Islet precursor cell (in vitro differentiated cells): Measurements from ENCODE around the gene PLCH1.
A peak's percentile ranks its signal among the peaks of the same experiment; 100 is the strongest.
"Not testable (repeated sequence)": the region's sequence is repeated elsewhere in the genome, so short reads cannot be mapped to it uniquely, and the experiment has no call there.

Experiments used
- DNase-seq: peaks from one replicate; pipeline ENCODE4 v3.0.0-alpha.2; 2018

Gene PLCH1

DNA sequence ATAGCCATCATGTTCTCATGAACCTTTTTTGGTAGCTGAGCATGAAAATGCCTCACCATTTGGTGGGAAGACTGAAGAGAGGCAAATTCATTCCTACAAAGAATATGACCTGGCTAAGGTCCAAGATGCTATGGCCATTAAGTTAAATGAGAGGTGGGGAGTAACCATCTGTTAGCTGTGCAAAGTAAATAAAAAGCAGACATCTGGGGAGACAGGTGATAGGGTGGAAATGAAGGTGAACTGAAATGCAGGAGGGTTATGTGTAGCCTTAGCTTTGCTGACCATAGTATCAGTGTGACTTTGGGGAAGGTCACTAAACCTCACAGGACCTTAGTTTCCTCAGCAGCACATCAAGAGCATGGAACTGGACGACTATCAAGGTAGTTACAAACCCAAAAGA is 340.4 kb downstream of the PLCH1 start:
- DNase-seq: no peak

DNA sequence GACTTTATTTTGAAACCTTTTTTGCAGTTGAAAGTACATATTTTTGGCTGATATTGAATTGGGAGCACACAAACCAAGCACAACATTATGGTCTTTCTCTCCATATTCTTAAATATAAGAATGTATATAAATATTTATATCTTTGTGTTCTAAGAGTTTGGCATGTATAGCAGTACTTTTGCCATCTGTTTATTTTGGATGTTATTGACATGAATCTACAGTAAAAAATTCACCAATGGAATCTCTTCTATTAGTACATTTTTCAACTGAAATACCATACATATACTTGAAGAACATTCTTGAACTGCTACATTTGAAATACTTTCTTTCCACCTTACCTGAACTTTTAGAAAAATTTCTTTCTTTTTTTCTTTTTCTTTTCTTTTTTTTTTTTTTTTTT is 342.2 kb downstream of the PLCH1 start:
- no peak for DNase-seq

DNA sequence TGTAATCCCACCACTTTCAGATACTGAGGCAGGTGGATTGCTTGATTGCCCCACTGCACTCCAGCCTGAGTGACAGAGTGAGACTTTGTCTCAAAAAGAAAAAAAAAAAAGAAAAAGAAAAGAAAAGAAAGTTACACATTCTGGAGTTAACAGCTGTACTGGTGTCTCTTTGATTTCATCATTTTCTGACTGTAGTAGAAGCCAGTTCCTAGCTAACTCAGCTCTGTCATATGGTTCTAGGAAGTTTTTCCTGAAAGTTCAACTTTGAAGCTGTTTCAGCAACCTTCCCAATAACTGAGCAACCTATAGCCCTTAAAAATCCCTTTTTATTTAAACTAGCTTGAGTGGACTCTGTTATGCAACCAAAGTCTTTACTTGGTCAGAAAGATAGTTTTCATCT is 346.8 kb downstream of the PLCH1 start:
- DNase-seq: no peak

DNA sequence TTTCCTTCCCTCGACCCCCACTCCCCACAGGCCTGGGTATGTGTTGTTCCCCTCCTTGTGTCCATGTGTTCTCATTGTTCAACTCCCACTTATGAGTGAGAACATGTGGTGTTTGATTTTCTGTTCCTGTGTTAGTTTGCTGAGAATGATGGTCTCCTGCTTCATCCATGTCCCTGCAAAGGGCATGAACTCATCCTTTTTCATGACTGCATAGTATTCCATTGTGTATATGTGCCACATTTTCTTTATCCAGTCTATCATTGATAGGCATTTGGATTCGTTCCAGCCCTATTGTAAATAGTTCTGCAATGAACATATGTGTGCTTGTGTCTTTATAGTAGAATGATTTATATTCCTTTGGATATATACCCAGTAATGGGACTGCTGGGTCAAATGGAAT is 350.0 kb downstream of the PLCH1 start:
- not testable (repeated sequence) for DNase-seq

GRCh38 chr3:155394240-155394639 is 350.6 kb downstream of the PLCH1 start:
- DNase-seq: no peak

DNA sequence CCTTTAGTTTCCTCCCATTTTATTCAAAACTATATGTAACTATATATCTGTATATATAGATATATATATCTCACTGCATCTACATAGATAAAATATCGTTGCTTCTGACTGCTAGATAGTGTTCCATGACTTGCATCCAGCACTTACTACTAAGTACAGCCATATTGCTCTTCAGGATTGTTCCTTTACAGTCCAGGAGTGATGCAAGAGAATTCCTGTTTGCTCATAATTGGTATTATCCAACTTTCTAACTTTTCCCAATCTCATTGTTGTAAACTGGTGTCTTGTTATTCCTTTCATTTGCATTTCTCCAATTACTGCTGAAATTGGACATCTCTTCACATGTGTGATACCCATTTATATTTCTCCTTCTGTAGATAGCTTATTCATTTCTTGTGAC is 351.6 kb downstream of the PLCH1 start:
- DNase-seq: no peak

GRCh38 chr3:155392138-155392537 is 352.7 kb downstream of the PLCH1 start:
- no peak for DNase-seq

- peak; percentile 89 for DNase-seq
Measured at GRCh38 chr3:155391551-155391958, 353.3 kb downstream of the PLCH1 start.

DNA sequence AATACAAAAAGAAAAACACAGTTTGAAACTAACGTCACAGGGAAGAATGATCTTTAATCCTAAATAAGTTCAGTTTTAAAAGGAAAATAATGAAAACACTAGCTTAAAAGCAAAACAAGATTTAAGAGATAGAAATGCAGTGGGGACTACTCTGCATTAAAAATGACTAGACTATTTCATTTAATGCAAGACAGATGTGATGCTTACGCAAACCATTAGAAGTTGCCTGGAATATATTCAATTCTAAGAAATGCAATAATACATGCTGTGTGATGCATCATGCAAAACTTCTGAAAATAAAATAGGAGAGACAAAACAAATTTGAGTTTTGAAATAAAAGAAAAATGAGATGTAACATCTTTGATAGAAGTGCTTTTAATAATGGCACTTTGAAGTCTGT is 353.8 kb downstream of the PLCH1 start:
- DNase-seq: no peak

GRCh38 chr3:155390351-155390750 is 354.5 kb downstream of the PLCH1 start:
- no peak for DNase-seq

DNA sequence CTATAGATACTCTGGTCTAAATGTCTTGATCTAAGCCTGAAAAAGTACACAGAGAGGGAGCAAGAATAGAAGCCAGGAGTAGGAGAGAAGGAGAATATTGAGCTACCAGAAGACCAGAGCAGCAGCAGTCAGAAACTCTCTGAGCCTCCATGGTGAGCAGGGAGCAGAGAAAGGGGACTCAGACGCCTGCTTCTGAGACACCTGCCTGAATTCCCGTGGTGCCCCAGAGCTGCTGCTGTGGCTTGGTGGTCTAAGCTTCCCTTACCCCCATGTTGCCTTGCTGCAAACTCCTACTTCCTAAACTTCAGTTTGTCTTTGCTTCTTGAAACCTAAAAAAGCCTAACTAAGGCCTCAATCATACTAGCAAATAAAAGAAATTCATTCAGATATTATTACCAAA is 356.5 kb downstream of the PLCH1 start:
- no peak for DNase-seq

DNA sequence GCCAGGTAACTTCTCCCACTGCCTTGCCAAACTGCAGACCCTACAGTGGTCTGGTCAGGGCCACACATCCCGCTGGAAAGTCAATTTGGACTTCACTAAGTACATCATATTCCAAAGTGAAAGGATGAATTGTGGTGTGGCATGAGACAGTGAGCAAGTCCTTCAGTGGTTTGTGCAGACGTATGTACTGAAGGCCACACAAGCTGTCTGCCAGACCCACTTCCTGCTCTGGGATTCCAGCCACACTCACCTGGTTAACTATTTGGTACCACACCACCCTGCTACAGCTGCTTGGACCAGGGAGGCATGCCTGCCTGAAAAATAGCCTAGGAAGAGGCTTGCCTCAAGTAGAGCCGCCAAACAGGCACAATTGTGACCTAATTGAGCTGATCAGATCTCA is 357.3 kb downstream of the PLCH1 start:
- DNase-seq: peak; percentile 74

DNA sequence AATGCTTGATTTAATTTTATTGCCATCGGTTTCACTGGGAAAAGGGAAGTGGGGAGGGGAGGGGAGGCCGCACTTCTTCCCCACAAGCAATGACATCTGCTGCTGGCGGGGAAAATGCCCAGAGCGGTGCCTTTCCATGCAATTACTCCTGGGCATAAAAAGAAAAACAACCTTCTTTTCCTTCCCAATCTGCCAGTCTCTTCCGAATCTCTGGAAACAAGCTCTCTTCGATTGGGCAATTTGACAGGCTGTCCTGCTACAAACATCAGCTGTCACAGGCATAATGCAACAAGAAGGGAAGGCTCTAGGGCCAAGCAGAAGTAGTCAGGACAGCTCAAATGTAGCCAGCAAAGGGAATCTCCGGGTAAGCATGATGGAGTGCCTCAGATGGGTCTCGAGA is 358.0 kb downstream of the PLCH1 start:
- DNase-seq: no peak

DNA sequence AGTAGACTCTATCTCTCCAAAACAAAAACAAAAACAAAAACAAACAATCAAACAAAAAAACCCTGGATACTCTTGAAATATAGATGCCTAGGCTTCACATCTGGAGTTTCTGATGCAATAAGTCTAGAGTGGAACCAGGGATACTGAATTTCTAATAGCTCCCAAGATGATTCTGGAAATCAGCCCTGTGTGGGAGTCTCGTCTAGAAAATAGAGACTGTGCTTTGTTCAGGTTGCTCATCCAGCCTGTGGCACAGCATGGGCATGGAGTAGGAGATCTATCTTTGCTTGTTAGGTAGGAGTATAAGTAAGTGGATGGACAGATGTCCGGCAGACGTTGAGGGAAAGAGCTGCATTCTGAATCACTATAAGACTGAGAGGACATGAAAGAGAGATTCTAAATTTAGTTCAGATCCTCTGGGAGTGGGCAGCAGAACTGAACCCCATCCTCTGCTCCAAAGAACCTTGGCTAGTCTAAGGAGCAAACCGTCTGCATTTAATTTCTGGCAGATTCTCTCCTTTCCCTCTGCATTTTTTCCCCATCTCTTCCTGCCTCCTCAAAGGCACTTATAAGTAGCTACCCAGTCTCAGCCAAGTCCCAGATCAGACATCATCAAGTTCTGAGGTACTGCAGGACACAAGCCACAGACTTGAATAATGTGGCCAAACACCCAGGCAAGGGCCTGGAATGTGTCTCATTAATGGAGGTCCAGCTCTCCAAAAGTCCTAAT is 358.8 kb downstream of the PLCH1 start:
- DNase-seq: no peak

- DNase-seq: peak; percentile 88
Measured at GRCh38 chr3:155382396-155383042, 362.4 kb downstream of the PLCH1 start.

DNA sequence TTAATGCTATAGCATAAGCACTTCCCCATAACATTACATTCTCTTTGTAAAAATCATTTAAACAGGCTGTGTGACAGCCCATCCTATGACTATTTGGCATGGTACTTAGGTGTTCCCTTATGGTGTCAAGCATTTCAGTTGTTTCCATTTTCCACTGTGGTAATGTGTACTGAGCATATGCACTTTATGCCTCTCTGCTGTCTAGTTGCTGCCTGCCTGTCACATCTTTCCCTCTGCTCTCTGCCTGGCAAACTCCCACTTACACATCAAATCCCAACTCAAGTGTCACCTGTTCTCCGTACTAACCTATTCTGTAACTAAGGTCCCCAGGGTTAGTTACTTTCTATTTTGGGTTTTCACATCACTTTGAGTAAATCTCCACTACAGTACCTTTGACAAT is 367.0 kb downstream of the PLCH1 start:
- no peak for DNase-seq

DNA sequence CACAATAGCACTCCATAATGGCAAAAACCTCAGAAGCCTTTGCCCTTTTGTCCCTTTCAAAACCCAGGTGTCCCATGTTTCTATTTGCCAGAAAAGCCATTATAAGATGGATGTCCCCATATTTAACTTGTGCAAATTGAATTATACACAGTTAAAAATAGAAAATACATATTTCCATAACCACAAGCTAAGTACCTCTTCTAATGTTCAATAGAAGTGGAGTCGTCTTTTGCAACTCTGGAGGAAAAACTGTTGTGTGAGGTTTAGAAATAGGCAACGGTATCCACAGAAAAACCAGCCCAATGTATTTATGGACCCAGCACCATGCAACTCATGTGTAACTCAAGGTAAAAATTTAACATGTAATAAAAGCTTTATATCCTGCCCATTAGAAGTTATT is 367.8 kb downstream of the PLCH1 start:
- DNase-seq: no peak

DNA sequence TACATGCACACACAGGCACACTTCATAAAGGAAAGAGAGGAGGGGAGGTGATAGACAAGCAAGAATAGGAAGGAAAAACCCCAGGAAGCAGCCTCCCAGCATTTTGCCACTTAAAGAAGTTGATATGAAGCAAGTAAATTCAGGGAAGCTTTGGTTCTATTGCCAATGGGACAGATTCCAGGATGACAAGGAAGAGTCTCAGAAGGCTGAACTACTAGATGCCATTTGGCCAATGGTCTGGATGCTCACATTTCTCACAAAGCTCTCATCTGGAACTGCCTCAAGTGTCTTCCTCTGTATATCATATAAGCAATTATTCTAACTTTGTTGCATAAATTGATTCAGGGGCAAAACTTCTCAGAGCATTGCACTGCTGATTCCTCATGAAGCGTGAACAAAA is 372.6 kb downstream of the PLCH1 start:
- DNase-seq: no peak

DNA sequence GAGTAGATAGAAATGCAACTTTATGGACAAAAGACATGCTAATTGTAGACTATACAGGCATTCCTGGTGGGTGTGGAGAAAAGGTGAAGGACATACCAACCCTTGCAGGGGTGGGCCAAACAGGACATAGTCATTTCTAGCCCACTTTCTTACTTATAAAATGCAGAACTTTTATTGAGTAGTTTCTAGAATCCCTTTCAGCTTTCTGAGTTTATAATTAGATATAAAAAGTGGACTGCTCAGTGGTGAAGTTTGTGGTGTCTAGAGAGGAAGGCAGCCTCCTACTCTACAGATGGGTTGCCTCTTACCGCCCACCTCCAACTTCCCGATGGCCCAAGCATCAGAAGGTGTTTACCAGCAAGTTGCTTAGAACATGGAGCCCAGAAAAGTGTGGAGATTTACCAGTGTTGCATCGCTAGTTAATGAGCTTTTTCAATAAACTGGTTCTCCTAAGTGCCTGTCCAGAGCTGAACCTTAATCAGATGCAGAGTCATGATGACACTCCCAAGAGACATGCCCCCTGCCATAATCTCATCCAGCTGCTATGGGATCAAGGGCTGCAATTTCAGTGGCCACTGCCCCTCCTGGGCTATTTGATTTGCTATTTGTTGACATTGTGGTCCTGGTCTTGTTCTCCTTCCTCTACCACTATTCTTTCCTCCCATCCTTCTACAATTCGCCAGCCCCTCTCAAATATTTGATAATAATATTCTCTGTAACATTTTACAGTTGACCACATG is 373.9 kb downstream of the PLCH1 start:
- no peak for DNase-seq

GRCh38 chr3:155370198-155370597 is 374.7 kb downstream of the PLCH1 start:
- no peak for DNase-seq

- DNase-seq: no peak
Measured at GRCh38 chr3:155369735-155370134, 375.1 kb downstream of the PLCH1 start.

DNA sequence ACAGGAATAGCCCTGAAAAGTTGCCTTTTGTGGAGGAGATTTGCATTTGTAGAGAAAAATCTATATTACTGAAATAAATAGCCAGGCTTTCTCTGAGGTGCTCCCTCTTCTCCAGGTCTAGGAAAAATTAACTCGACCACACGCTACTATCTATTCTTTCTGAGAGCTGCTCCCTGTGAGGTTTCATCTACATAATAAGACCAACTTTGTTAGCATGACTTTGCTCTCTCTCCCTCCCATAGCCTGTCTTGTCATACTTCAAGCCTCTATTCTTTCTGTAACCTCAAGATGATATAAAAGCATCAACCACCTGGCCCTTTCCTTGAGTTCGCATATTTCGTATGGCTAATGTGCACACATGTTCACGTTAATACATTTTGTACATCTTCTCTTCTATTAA is 375.6 kb downstream of the PLCH1 start:
- no peak for DNase-seq

DNA sequence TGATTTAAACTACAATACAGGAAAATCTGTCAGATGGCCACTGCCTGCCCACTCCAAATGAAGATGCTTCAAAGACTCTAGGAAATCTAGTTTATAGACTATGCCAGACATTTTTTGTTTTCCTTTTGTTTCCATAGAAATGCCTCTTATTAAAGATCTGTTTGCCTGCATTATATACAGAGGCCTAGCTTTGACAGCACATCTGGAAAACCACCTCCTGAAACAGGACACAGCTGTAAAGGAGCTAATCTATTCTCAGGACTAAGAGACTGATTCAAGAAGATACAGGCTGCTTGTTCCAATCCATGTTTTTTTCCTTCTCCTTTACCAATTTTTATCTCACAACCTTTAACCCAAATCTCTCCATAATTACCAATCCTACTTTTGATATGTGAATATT is 376.1 kb downstream of the PLCH1 start:
- no peak for DNase-seq

DNA sequence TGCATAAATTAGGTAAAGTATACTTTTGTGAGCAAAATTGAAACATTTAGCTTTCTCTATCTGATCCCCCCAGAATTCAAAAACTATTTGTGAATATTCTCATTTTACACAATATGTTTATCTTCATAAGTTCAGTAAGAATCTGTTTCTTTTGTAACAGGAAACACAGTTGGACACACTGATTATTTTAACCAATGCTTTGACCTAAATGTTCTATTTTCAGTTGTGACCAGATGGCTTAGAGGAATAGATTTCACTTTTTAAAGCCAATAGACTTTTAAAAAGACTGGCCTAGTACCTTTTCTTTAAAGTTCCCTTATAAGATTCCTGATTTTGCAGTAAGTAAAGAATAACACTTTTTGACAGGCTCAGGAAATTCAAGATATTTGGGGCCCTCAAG is 377.4 kb downstream of the PLCH1 start:
- no peak for DNase-seq
